ENCODE results near the gene TMX4.

Gene TMX4

GRCh38 chr20:8012724-8013123, 6.8 kb downstream of the TMX4 start:
- DNase-seq, result no peak

GRCh38 chr20:8008733-8009132, 10.8 kb downstream of the TMX4 start:
- no peak for DNase-seq

GRCh38 chr20:8007490-8007889, 12.1 kb downstream of the TMX4 start:
- DNase-seq, result no peak

- no peak for DNase-seq
Measured at GRCh38 chr20:8005575-8006366, 13.8 kb downstream of the TMX4 start.

GRCh38 chr20:8005033-8005432, 14.5 kb downstream of the TMX4 start:
- DNase-seq, result no peak

- no peak for DNase-seq
Measured at GRCh38 chr20:8002056-8002455, 17.5 kb downstream of the TMX4 start.

- DNase-seq, result no peak
Measured at GRCh38 chr20:8000796-8001195, 18.8 kb downstream of the TMX4 start.

GRCh38 chr20:7996898-7997297, 22.7 kb downstream of the TMX4 start:
- DNase-seq, result peak; percentile 52 to 62 (median 53)

GRCh38 chr20:7994809-7995208, 24.8 kb downstream of the TMX4 start:
- no peak for DNase-seq

- DNase-seq, result no peak
Measured at GRCh38 chr20:7993703-7994102, 25.9 kb downstream of the TMX4 start.

- no peak for DNase-seq
Measured at GRCh38 chr20:7993238-7993637, 26.3 kb downstream of the TMX4 start.

GRCh38 chr20:7990385-7990784, 29.2 kb downstream of the TMX4 start:
- no peak for DNase-seq

- DNase-seq, result peak; percentile 7 to 50 (median 44)
Measured at GRCh38 chr20:7989379-7989778, 30.2 kb downstream of the TMX4 start.

- DNase-seq, result no peak
Measured at GRCh38 chr20:7985916-7986315, 33.6 kb downstream of the TMX4 start.

GRCh38 chr20:7984192-7984591, 35.4 kb downstream of the TMX4 start:
- no peak for DNase-seq

GRCh38 chr20:7981374-7981773, 38.2 kb downstream of the TMX4 start:
- no peak for DNase-seq

- DNase-seq, result peak; percentile 7 to 21 (median 20)
Measured at GRCh38 chr20:7980332-7981046, 39.1 kb downstream of the TMX4 start.

GRCh38 chr20:7977709-7978108, 41.9 kb downstream of the TMX4 start:
- DNase-seq, result no peak

GRCh38 chr20:7975851-7976414, 43.6 kb downstream of the TMX4 start:
- no peak for DNase-seq

GRCh38 chr20:7974785-7975435, 44.7 kb downstream of the TMX4 start:
- DNase-seq, result peak in 1 of 3 donors; percentile 3

- peak in 1 of 3 donors; percentile 7 for DNase-seq
Measured at GRCh38 chr20:7971536-7972280, 47.9 kb downstream of the TMX4 start.

GRCh38 chr20:7967199-7967844, 52.2 kb downstream of the TMX4 start:
- DNase-seq, result no peak

All from suppressor macrophage treated with lipopolysaccharide for 1 hour (primary cell).